ENCODE results near the gene MINDY2. TPM values are rescaled to one million over a fixed set of nuclear protein-coding genes. Genes with fewer than 3 reads are reported as not detected.
"Not testable (repeated sequence)": the region's sequence is repeated elsewhere in the genome, so short reads cannot be mapped to it uniquely, and the experiment has no call there.

MINDY2 gene
- total RNA-seq, 1 donor from 2014 or later: 29.3 TPM

- Mint-ChIP-seq H3K27ac (no peak overlapping the region), H3K36me3 (peaks cover 67% of the 10 kb centered on the region), H3K4me3 (no peak overlapping the region), H3K27me3 (ENCODE audit: low read depth) (no peaks in the 10 kb centered on the region), H3K9me3 (no peaks in the 10 kb centered on the region), H3K4me1 (no peaks in the 10 kb centered on the region)
- no peak for DNase-seq (ENCODE audit: low spot score in 2 of 2, unreplicated experiment in 2 of 2)
- TF ChIP-seq, protein P1, sequence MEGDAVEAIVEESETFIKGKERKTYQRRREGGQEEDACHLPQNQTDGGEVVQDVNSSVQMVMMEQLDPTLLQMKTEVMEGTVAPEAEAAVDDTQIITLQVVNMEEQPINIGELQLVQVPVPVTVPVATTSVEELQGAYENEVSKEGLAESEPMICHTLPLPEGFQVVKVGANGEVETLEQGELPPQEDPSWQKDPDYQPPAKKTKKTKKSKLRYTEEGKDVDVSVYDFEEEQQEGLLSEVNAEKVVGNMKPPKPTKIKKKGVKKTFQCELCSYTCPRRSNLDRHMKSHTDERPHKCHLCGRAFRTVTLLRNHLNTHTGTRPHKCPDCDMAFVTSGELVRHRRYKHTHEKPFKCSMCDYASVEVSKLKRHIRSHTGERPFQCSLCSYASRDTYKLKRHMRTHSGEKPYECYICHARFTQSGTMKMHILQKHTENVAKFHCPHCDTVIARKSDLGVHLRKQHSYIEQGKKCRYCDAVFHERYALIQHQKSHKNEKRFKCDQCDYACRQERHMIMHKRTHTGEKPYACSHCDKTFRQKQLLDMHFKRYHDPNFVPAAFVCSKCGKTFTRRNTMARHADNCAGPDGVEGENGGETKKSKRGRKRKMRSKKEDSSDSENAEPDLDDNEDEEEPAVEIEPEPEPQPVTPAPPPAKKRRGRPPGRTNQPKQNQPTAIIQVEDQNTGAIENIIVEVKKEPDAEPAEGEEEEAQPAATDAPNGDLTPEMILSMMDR (IDR thresholded peaks at IDR 0.05; ENCODE audit: unreplicated experiment): no peak
Observed at GRCh38 chr15:58880320-58880719, 109.2 kb downstream of the MINDY2 start.

DNA sequence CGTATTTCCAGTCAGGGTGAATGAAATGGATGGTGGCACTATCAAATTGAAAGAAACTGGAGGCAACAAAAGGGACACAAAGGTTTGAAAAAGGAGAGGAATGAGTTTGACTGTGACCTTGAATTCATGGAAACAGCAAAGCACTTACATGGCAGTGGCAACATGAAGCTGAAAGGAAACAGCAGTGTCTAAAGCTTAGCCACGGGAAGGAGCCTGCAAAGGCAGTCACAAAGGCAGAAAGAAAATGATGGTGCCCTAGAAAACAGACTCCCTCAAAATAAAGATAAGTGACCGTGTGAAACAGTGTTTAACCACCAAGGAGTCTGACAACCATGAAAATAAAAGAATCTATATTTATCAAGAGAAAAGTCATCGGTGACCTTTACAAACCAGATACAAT, 111.1 kb downstream of the MINDY2 start:
- Mint-ChIP-seq H3K27me3 (ENCODE audit: low read depth) (no peaks in the 10 kb centered on the region), H3K4me3 (no peak overlapping the region), H3K36me3 (peaks cover 68% of the 10 kb centered on the region), H3K9me3 (no peaks in the 10 kb centered on the region), H3K4me1 (no peaks in the 10 kb centered on the region), H3K27ac (no peak overlapping the region)
- TF ChIP-seq, protein P1 (IDR thresholded peaks at IDR 0.05; ENCODE audit: unreplicated experiment): no peak
- DNase-seq (ENCODE audit: low spot score in 2 of 2, unreplicated experiment in 2 of 2): no peak

DNA sequence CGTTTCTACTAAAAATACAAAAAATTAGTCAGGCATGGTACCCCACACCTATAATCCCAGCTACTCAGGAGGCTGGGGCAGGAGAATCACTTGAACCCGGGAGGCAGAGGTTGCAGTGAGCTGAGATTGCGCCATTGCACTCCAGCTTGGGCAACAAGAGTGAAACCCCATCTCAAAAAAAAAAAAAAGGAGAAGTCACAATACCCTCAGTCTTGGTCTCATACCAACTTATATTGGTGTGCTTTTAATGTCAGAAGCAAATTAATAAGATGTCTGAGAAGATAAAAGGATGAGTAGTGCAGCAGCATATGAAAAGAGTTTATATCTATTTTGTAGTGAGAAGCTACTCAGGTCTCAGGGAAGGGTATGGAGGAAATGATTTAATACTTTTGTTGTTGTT, 112.8 kb downstream of the MINDY2 start:
- H3K9me3 Mint-ChIP-seq; H3K4me3 Mint-ChIP-seq; H3K27ac Mint-ChIP-seq; H3K27me3 Mint-ChIP-seq (ENCODE audit: low read depth); DNase-seq (ENCODE audit: low spot score in 2 of 2, unreplicated experiment in 2 of 2); H3K4me1 Mint-ChIP-seq: not testable (repeated sequence)
- peaks cover 67% of the 10 kb centered on the region for H3K36me3 Mint-ChIP-seq

DNA sequence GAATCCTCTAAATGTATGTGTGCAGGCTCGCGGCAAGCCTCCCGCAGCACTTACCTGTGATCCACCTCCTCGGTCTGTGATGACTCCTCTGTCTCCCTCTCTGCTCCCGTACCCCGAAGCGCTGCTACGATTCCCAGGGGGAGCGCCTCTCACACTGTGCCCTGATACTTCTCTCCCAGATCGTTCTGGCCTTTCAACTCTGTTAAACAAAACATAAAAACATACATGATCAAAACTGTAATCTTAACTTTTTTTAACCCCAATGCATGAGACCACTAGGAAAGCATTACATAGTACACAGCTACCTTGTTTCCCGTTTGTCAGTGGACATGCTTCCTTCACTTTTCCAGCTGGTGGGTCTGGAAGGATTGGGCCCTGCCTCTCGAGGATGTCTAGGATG, 115.8 kb downstream of the MINDY2 start:
- Mint-ChIP-seq H3K9me3 (no peaks in the 10 kb centered on the region), H3K36me3 (peaks cover 60% of the 10 kb centered on the region), H3K4me3 (no peak overlapping the region), H3K27ac (peak overlapping the region; percentile 7), H3K4me1 (no peaks in the 10 kb centered on the region), H3K27me3 (ENCODE audit: low read depth) (no peaks in the 10 kb centered on the region)
- DNase-seq (ENCODE audit: low spot score in 2 of 2, unreplicated experiment in 2 of 2): no peak
- TF ChIP-seq, protein P1 (IDR thresholded peaks at IDR 0.05; ENCODE audit: unreplicated experiment): no peak

- Mint-ChIP-seq H3K36me3 (peaks cover 66% of the 10 kb centered on the region), H3K27me3 (ENCODE audit: low read depth) (no peaks in the 10 kb centered on the region), H3K9me3 (no peaks in the 10 kb centered on the region), H3K4me3 (no peak overlapping the region), H3K4me1 (no peaks in the 10 kb centered on the region), H3K27ac (no peak overlapping the region)
- DNase-seq (ENCODE audit: low spot score in 2 of 2, unreplicated experiment in 2 of 2): no peak
- TF ChIP-seq, protein P1 (IDR thresholded peaks at IDR 0.05; ENCODE audit: unreplicated experiment): no peak
Observed at GRCh38 chr15:58889363-58889762, 118.3 kb downstream of the MINDY2 start.

DNA sequence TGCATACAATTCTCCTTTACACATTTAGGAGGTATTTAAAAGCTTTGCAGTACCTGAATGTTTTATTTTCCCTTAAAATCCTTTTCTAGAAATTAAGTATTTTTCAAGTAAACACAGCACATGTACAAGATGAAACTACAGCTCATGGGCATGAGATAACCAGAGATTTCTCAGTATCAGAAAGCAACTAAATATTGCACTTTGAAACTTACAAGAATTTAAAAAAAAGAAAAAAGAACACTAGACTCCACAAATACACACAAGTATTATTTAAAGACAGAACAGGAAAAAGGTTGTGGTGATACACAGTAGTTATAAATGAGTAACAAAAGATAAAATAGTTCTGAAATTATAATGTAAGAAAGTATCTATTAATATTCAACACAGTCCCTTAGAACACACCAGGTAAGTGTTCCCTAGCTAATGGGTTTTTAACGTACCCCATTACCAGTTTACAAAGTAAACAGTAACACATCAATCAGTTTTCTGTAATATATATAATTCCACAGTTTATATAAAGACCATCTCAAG, 127.1 kb downstream of the MINDY2 start:
- Mint-ChIP-seq H3K27me3 (ENCODE audit: low read depth) (no peaks in the 10 kb centered on the region), H3K4me3 (no peak overlapping the region), H3K9me3 (no peaks in the 10 kb centered on the region), H3K36me3 (peaks cover 40% of the 10 kb centered on the region), H3K4me1 (no peaks in the 10 kb centered on the region), H3K27ac (no peak overlapping the region)
- TF ChIP-seq, protein P1 (IDR thresholded peaks at IDR 0.05; ENCODE audit: unreplicated experiment): no peak
- DNase-seq (ENCODE audit: low spot score in 2 of 2, unreplicated experiment in 2 of 2): no peak
